SK-N-DZ (cell line): ENCODE data around the gene KLHL41. TPM values are rescaled to one million over a fixed set of nuclear protein-coding genes. Genes with fewer than 3 reads are reported as not detected.

Source experiments
- DNase-seq: peaks from one replicate; pipeline ENCODE4 v3.0.0-alpha.2; 2015; ENCODE audit warnings: low spot score
- polyA plus RNA-seq, 2 experiments: library from polyadenylated mRNA; depleted of rRNA; stranded (reverse); fragments of >200 nt; gene quantifications; 2 replicates each; pipeline ENCODE4 v1.2.3, GENCODE V29; 2014

The KLHL41 gene
- 0.14 TPM in 1 of 2 replicates, not detected in the other for polyA plus RNA-seq (2014; cell fraction: cytosol; rRNA removed)
- polyA plus RNA-seq (2014; cell fraction: nucleus; rRNA removed): 0.08 TPM in 1 of 2 replicates, not detected in the other

DNA sequence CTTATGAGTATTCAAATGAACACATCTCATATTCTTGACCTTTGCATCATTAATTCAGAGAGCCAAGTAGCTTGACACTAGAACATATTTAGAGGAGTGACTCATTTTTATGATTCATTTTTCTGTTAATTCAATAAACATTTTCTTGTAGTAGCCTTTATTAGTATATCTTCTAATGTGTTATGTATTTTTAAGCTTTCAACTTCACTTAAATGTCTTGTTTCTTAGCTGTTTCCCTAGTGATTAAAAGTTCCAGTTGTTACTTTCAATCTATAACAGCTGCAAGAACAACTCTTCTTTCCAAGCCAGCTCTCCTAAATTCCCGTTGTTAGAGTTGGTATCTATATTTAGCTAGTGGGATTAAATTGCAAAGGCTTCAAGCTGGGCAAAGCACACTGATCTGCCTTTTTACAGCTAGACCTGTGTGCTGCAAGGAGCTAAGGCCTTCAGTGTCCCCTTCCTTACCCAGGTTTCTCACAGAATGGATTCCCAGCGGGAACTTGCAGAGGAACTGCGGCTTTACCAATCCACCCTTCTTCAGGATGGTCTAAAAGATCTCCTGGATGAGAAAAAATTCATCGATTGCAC, at the start of gene KLHL41:
Gene KLHL41, plus strand, starts transcription at position 405 of the 588 bp plus-strand sequence. Its CDS starts 77 bp downstream, at position 482.
- DNase-seq: no peak

DNA sequence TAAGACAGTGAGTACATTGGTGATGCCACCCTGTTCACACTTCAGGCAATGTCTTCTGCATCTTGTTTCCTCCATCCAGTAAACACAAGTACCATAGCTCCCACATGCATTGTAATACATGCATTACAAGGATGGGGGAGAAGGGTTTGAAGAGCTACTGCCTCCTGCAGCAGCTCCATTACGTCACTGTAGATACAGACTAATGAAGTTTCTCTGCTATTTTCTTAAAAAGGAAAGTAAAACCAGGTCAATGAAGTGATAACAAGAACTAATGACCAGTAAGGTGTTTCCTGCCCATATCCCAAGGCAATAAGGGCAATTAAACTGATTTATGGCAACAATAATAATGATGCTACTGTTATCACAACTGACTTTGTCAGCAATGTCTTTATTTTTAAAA, 48.4 kb upstream of the KLHL41 start:
- DNase-seq: no peak

GRCh38 chr2:169462896-169463695, 46.4 kb upstream of the KLHL41 start:
- DNase-seq: no peak

GRCh38 chr2:169464466-169464865, 45.0 kb upstream of the KLHL41 start:
- DNase-seq: no peak

DNA sequence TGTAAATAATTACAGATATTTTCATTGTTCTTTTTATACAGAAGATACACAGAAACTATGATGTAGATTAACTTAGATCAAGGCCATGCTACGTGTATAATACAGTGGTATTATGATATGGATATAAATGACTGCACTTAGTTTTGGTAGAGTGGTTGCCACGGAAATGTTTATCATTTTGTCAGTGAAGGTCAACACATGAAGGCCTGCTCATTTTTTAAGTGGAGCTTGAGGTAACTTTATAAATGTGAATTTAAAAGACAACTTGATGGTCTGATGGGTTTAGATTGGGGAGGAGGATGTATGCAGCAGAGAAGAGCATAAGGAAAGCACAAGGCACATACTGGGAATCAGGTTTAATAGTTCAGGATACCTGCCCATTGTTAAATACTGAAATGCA, 44.6 kb upstream of the KLHL41 start:
- peak; percentile 49 for DNase-seq

DNA sequence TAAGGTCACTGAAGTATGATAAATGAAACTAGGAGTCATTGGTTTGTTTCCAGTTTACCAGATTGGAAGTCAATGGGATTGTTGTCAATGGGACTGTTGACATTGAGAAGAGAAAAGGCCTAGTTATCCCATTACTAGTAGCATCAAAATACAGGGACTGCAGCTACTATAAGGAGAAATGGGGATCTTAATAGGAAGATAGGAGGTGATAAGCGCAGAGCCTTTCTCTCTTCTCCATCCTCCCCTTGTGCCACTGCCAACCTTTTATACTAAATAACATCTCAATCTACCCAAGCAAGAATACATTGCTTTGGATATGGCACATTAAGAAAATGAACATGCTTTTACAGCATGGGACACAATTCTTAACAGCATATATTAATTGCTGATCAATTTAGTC, 40.7 kb upstream of the KLHL41 start:
- DNase-seq: no peak

DNA sequence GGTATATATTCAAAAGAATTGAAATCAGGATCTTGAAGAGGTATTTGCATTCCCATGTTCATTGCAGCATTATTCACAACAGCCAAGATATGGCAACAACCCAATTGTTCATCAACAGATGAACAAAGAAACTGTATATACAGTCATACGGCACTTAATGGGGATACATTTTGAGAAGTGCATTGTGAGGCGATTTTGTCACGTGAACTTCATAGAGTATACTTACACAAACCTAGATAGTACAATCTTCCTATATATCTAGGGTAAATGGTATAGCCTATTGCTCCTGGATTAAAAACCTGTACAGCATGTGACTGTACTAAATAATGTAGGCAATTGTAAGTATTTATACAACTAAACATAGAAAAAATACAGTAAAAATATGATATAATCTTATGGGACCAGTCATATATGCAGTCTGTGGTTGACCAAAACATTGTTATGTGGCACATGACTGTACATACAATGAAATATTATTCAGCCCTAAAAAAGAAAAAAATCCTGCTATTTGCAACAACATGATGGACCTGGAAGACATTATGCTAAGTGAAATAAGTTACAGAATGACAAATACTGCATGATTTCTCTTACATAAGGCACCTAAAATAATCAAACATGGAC, 39.4 kb upstream of the KLHL41 start:
- no peak for DNase-seq

DNA sequence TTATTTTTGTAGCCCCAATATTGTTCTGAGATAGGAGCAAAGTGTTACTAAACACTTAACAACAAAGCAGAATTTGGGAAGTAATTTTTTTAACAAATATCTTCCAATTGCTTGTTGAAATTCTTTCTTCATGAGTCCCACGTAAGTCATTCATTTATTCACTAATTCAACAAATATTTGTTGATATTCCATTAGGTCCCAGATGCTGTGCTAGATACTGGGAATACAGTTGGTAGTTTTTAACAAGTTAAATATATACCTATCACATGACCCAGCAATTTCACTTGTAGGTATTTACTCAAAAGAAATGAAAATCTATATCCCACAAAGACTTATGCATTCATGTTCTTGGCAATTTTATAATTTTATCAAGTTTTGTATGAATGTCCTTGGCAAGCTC, 37.3 kb upstream of the KLHL41 start:
- no peak for DNase-seq

DNA sequence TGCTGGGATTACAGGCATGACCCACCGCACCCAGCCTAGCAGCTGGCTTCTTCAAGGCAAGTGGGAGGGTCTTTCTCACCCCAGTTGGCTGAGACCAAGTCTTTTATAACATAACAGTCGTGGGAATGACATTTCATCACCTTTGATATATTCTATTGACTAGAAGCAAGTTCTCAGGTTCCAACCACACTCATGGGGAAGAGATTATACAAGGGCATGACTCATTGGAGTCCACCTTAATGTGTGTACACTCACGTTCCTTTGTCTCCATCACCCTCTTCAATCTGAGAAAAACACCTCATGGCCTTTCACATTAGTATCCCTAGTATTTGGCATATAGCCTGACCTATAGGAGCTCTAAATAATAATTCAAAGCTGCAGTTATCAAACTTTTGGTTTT, 33.0 kb upstream of the KLHL41 start:
- no peak for DNase-seq

- no peak for DNase-seq
Observed at GRCh38 chr2:169478339-169478738, 31.2 kb upstream of the KLHL41 start.

DNA sequence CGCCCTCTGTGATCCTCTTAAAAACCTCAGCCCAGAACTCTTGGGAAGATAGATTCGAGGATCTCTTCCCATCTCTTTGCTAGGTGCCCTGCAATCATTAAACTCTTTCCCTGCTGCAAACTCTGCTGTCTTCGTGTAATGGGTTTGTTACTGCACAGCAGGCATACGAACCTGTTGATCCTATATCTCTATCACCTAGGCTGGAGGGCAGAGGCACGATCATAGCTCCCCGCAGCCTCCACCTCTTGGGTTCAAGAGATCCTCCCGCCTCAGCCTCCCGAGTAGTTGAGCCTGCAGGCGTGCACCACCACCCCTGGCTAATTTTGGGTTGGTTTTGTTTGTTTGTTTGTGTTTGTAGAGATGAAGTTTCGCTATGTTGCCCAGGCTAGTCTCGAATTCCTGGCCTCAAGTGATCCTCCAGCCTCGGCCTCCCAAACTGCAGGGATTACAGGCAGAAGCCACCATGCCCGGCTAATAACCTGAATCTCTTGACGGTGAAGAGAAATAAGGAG, 30.7 kb upstream of the KLHL41 start:
- no peak for DNase-seq

GRCh38 chr2:169479257-169480078, 30.0 kb upstream of the KLHL41 start, which contains the start of gene BBS5:
Gene BBS5 (plus strand): TSS chr2:169479494. CDS start chr2:169479554, 60 bp downstream.
- peak; percentile 78 for DNase-seq

GRCh38 chr2:169480079-169480465, 29.4 kb upstream of the KLHL41 start:
- DNase-seq: no peak

- no peak for DNase-seq
Observed at GRCh38 chr2:169485650-169486138, 23.8 kb upstream of the KLHL41 start.

DNA sequence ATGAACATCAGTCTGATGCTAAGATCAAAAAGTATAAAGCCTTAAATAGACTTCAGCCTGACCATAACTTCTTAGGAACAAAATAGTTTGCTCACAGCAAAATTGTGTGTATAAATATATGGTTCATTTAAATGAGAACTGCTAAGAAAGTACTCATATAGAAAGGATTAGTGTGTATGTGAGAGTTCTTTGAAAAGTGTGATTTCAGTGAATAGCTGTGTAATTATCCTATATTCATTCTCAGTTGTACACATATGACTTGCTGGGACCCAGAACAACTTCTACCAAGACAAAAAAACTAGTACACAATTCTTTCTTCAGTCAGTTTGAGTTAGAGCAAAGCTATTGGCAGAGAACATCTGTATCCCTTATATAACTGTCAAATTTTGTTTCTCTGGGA, 23.0 kb upstream of the KLHL41 start:
- DNase-seq: no peak

DNA sequence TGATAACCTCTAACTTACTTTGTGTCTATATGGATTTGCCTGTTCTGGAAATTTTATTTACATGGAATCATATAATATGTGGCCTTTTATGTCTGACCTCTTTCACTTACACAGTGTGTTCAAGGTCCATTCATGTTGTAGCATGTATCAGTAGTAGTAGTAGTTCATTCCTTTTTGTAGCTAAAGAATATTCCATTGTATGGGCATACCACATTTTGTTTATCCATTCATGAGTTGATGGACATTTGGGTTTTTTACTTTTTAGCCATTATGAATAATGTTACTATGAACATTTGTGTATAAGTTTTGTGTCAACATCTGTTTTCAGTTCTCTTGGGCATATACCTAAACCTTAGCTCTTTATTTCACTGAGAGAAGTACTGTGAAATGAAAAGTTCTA, 18.7 kb upstream of the KLHL41 start:
- DNase-seq: no peak

- no peak for DNase-seq
Observed at GRCh38 chr2:169491378-169491777, 18.1 kb upstream of the KLHL41 start.

DNA sequence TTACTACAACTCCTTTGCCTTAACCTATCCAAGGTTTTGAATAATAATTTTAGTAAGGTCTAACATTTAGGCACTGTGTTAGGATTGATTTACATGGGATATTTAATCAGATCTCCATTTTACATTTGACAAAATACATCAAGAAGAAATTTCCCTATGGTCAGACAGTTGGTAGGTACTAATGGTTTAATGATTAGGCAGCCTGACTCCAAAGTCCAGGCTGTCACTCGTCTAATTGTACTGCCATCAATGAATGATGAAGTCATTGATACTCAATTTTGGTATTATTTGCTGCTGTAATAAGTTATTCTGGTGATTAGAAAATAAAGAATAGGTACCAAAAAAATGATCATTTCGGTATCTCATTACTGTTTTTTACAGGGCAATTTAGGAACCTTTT, 16.1 kb upstream of the KLHL41 start:
- no peak for DNase-seq

DNA sequence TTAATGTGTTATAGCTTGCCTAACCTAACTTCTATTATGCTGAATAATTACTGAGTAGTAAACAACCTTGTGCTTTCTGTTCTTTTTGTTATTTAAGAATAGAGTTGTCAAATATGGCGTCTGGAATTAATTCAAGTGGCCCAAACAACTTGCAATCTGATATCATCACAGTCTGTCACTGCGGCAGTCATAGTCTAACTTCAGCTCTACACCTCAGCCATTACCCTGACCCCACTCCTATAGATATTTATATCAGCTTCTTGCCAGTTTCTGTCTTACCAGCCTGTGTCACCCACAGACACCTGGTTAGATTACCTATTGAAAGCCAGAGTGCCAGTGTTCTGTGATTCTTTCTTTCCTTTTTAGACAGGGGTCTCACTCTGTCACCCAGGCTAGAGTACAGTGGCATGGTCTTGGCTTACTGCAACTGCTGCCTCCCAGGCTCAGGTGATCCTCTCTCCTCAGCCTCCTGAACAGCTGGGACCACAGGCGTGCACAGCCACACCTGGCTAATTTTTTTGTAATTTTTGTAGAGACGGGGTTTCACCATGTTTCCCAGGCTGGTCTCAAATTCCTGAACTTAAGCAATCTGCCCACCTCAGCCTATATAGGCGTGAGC, 14.1 kb upstream of the KLHL41 start:
- DNase-seq: no peak

DNA sequence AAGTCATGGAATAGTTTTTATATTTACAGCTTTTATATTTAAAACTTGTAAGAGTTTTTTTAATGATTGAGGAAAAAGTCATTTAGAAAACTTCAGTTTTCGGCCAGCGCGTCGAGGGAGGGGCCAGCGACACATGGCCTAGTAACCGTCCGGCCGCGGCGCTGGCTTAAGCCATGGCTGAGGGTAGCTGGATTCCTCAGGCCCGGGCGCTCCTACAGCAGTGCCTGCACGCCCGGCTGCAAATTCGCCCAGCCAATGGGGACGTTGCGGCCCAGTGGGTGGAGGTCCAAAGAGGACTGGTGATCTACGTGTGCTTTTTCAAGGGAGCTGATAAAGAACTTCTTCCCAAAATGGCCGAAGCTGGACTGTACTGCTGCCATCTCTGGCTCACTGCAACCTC, 4.9 kb upstream of the KLHL41 start:
- DNase-seq: no peak

GRCh38 chr2:169507698-169508097, 1.8 kb upstream of the KLHL41 start:
- no peak for DNase-seq
